ENCODE results near the gene STX16.

DNA sequence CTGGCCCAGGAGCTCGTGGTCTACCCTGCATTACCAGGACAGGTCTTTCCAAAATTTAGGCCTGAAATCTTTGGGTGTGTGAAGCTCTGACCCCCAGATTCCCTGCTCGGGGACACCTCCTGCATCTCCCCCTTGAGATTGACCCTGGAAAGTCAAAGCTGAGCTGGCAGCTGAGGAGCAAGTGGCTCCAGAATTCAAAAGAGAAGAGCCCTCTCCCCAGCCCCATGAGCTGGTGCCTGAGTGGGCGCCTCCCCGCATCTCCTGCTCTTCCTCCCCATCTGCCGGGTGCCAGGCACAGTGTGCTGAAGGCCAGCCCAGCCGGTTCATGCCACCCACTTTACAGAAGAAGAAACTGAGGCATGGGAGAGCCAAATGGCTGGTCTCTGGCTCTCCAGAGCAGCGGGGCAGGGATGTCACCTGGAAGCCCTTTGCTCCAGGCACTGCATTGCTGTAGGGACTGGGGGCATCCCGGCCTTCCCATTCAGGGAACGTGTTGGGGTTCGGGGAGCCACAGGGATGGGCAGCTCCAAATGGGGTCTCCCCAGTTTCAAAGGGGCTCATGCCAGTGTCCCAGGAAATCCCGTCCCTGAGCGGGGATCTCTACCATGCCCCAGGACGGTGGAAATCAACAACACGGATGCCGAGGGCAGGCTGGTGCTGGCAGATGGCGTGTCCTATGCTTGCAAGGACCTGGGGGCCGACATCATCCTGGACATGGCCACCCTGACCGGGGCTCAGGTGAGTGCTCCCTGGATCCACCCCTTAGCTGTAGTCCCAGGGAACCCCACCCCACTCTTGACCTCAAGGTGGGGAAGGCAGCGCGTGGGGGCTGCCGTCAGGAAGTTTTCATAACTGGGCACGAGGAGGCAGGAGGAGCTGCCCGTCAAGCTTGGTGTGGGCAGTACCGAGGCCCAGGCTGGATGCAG lies 62.0 kb downstream of the STX16 start:
- TF ChIP-seq POLR2A (IDR thresholded peaks at IDR 0.05; ENCODE audit: low read depth, low read length), result no peak
- no peak for TF ChIP-seq POLR2AphosphoS5 (IDR thresholded peaks at IDR 0.05; ENCODE audit: low read depth, low read length)

All from GM12892 (cell line).